Measurements from ENCODE around the gene CLDN5.

DNA sequence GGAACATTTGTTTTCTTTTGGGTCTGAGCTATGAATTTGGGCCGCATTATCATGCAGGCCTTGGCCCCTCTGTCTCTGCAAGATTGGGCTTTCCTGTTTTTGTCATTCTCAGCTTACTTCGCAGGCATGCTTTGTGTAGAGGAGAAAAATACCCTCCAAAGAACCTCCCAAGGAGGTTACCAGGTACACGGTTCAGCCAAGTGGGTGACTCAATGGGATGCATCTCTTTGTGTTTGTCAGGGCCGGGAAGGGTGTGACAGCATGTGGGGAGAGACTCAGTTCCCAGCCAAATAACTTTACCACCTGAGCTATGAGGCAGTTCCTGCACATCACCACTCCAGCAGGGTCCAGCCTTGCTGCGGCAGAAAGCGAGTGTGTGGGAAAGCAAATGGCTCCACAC, 47.8 kb upstream of the CLDN5 start:
- TF ChIP-seq, protein P1, sequence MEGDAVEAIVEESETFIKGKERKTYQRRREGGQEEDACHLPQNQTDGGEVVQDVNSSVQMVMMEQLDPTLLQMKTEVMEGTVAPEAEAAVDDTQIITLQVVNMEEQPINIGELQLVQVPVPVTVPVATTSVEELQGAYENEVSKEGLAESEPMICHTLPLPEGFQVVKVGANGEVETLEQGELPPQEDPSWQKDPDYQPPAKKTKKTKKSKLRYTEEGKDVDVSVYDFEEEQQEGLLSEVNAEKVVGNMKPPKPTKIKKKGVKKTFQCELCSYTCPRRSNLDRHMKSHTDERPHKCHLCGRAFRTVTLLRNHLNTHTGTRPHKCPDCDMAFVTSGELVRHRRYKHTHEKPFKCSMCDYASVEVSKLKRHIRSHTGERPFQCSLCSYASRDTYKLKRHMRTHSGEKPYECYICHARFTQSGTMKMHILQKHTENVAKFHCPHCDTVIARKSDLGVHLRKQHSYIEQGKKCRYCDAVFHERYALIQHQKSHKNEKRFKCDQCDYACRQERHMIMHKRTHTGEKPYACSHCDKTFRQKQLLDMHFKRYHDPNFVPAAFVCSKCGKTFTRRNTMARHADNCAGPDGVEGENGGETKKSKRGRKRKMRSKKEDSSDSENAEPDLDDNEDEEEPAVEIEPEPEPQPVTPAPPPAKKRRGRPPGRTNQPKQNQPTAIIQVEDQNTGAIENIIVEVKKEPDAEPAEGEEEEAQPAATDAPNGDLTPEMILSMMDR (conservative IDR thresholded peaks at IDR 0.05; ENCODE audit: low read length): no peak
- TF ChIP-seq EZH2phosphoT487 (IDR thresholded peaks at IDR 0.05; ENCODE audit: borderline replicate concordance, low read depth, low read length): no peak

Data from OCI-LY7 (cell line).